NCI-H2029 treated with DMSO at 0.1 percent for 48 hours (cell line): ENCODE results near the gene CYB5R4.
A peak's percentile ranks its signal among the peaks of the same experiment; 100 is the strongest.

Experiments
- DNase-seq: peaks from one replicate; lab custom pipeline; 2025; lab: John Stamatoyannopoulos, UW

Gene CYB5R4, protein sequence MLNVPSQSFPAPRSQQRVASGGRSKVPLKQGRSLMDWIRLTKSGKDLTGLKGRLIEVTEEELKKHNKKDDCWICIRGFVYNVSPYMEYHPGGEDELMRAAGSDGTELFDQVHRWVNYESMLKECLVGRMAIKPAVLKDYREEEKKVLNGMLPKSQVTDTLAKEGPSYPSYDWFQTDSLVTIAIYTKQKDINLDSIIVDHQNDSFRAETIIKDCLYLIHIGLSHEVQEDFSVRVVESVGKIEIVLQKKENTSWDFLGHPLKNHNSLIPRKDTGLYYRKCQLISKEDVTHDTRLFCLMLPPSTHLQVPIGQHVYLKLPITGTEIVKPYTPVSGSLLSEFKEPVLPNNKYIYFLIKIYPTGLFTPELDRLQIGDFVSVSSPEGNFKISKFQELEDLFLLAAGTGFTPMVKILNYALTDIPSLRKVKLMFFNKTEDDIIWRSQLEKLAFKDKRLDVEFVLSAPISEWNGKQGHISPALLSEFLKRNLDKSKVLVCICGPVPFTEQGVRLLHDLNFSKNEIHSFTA

DNA sequence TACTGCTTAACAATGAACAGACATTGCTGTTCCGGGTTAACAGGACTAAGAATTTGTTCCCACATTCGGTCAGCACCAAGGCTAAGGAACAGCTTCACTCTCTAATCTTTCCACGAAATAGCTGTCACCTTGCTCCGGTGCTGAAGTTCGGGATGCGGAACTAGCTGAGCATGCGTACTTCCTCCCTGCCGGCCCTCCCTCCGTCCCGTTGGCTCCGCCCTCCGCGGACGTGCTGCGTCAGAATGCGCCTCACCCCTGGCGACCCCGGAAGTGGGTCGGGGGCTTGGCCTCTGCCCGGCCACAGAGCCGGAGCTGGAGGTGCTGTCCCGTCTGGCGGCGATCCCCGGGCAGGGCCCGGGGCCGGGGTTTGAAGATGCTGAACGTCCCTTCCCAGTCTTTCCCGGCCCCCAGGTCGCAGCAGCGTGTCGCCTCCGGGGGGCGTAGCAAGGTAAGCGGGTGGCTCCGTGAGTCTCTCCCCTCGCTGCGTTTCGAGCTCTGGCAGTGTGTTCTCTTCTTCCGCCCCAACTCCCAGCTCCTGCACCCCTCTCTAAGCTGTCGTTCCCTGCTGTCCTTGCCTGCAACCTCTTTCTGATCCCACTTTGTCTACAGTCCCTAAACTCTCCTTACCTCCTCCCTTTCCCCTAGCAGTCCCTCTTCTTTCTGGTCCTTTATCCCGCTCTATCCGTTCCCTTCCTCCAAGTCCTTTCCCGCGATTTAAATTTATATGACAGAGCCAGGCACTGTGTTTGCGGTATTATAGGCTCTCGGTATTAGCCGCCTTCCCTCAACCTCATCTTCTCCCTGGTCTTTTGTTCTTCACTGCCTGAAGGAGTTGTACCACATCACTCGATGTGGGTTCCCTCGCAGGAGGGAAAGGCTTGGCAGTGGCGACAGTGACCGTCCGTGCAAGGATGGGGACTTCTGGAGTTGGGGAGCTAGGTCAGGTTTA, at the start of gene CYB5R4:
Gene CYB5R4 (plus strand): TSS at position 280 of the 949 bp plus-strand sequence. CDS start 94 bp downstream, at position 374.
- DNase-seq, result peak; percentile 71

DNA sequence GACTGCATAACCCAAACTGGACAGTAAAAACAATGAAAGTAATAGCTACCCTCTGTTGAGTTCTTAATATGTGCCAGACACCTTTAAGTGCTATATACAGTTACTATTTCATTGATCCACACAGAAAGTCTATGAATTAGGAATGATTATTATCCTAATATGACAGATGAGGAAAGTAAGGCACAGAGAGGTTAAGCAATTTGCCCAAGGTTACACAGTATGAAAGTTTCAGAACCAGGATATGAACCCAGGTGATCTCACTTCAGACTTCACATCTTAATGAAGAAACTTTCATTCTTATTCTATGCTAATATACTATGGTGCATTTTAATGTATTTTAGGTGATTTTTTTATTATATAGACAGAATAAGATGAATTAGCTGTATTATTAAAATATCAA, 46.9 kb upstream of the CYB5R4 start:
- no peak for DNase-seq

DNA sequence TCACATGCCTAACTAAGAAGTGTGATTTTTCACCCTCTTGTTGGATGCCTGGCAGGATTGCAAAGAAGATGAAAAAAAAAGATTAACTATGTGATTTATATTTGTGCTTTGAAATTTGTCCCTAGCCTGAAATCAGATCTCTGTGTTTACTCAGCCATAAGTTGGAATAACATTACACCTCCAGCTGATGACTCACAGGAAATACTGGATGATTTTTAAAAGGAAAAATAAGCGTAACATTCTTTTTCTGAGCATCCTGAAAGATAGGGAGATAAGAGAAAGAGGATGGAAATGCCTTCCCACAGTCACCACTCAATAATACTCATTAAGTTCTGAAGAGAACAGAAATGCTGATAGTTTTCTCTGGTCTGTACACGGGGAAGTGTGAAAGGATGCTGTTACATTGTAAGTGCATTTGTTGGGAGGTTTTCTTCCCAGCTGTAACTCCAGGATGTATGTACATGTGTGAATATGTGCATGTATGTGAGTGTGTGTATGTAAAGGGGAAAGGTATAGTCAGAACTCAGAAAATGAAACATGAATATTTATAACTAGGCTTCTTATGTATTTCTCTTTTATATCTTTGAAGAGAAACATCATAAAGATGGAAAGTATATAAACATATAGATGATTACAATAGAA, 43.7 kb upstream of the CYB5R4 start:
- no peak for DNase-seq

DNA sequence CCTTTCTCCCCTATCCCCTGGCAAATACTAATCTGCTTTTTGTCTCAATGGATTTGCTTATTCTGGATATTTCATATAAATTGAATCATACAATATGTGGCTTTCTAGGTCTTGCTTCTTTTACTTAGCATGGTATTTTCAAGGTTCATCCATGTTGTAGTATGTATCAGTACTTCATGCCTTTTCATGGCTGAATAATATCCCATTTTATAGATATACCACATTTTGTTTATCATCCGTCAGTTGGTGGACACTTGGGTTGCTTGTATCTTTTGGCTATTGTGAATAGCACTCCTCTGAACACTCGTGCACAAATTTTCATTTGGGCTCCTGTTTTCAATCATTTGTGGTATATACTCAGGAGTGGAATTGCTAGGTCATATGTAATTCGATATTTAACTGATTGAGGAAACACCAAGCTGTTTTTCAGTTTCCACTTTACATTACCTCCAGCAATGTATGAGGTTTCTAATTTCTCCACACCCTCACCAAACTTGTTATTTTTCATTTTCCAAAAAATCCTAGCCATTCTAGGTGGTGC, 36.8 kb upstream of the CYB5R4 start:
- DNase-seq, result no peak

DNA sequence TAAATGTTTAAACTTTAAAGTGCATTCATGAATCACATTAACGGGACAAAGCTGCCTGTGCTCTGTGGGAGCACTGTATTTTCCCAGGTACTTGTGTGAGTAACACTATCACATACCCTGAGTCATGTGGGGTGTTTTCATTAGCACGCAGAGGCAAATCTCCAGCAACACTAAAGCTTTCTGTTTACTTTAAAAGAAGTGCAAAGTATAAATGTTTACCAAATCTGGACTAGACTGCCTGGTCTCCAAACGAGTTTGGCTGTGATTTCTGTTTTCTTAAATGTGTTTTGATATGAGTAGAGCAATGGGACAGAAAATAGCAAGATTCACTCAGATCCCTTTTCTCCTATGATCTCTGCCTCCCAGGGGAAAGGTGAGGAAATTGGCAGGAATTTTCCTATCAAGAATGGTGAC, 35.1 kb upstream of the CYB5R4 start:
- no peak for DNase-seq

DNA sequence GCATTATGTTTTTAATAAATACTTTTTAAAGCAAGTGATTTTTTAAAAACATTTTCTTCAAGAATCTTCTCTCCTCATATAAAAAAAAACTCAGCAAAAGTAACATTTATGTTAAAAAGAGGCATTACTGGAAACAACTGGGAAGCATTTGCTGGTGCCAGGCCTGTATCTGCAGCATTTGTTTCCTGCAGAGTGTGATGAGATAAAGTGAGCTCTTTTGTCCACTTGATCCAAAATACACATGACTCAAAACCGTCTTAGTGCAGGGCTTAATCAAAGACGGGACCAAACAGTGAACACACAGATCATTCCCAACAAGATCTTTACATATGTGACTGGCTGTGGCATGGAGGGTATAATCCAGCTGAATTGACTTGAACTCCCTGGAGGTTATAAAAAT, 34.7 kb upstream of the CYB5R4 start:
- DNase-seq, result no peak

DNA sequence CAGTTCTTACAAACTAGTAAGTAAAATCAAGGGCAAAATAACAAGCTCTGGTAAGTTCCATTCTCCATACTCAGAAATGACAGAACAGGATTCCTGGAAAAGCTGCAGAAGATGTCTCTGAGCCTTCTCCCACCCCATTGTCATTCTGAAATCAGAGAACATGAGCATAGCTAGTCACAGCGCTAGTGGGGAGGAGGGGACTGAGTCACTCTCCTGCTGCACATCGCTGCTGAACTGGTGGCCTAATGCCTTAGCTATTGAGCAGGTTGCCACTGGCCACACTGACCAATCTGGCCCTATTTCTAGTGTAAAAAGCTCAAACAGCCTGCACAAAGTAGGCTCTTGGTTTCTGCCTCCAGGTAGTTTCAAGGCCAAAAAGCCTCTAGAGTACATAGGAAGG, 32.4 kb upstream of the CYB5R4 start:
- DNase-seq, result no peak

DNA sequence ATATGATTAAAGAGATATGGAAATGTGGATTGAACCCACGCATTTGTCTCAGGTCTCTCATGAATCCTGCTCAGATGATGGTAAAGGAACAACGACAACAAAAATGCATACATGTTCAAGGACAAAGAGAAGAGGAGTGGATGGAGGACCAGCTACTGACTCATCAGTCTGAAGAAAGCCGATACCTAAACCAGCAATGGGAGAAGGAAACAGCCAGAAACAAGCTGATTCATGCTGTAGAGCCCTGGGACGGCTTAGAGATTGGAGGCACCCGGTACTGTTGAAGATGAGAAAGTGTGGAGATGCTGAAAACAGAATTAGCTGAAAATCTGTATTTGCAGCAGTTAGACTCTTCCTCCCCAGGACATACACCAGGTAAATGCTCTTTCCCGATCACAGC, 20.8 kb upstream of the CYB5R4 start:
- no peak for DNase-seq

DNA sequence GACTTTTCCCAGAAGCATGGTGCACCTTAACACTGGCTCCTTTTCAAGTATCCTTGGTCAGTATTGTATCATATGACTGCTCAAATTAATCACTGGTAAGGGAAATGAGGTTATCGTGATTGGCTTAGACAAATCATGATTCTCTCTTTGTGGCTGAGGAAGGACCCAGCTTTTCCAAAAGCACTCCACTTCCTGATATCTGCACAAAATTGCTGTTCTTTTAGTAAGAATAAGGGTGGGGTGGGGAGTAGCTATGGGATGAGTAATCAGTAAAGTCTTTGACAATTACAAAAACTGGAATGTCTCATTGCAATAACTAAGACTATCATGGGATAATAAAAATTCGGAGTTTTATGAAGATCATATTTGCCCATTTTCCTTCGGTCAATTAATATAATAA, 15.3 kb upstream of the CYB5R4 start:
- no peak for DNase-seq

DNA sequence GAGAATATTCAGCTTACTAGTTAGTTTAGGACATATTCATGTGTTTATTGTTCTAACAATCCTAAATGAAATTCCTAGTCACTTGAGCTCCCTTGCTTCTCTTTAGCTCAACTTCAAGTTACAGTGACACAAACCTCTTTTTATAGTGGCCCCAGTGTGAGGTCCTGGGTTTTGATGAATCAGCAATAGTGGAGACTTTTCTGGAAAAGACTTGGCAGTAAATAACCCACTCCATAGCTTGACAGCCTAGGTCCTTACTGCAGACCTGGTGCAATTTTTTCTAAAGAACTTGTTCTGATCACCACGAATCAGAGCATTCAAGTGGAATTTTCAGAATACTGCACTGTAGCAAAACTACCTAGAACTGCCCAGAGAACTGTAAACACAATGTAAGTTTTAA, 13.2 kb upstream of the CYB5R4 start:
- no peak for DNase-seq

DNA sequence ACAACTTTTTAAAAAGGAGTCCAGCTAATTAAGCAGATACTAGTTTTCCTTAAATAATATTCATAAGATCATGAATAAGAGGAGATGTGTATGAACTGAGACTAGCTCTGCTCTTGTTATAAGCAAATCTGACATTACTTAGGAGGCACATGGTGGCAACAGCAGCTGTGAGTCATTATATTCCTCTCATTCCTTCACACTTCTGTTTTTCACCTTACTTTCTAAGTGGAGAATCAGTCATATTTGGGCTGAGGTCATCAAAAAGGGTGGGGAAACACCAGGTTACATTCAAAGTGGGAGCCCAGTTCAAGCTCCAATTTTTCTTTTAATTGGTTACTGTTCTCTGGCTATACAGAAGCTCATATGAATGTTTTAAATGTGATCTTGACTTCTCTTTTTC, 12.3 kb upstream of the CYB5R4 start:
- DNase-seq, result no peak

DNA sequence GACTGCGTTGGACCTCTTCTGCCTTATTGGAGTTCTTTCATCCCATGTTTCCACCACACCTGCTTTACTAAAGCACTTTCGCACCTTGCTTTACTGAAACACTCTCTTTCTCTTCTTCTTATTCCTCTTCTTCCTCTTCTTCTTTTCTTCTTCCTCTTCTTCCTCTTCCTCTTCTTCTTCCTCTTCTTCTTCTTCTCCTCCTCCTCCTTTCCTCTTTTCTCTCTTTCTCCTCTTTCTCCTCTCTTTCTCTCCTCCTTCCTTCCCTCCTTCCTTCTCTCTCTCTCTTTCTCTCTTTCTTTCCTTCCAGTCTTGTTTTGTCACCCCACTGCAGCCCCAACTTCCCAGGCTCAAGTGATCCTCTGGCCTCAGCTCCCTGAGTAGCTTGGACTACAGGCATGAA, 10.4 kb upstream of the CYB5R4 start:
- no peak for DNase-seq

DNA sequence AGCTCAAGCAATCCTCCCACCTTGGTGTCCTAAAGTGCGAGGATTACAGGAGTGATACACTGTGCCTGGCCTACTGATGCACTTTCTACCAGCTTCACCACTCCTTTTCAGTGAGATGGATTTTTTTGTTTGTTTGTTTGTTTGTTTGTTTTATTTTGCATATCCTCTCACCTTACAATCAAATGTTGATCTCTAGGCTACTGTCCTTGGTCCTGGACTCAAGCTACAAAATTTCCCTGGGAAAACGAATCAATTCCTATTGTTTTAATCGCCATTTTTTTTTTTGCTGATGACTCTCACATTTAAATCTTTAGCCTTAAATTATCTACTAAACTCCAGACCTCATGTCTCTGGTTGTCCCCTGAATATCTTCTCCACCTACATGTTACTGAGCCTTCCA, 9.9 kb upstream of the CYB5R4 start:
- no peak for DNase-seq

DNA sequence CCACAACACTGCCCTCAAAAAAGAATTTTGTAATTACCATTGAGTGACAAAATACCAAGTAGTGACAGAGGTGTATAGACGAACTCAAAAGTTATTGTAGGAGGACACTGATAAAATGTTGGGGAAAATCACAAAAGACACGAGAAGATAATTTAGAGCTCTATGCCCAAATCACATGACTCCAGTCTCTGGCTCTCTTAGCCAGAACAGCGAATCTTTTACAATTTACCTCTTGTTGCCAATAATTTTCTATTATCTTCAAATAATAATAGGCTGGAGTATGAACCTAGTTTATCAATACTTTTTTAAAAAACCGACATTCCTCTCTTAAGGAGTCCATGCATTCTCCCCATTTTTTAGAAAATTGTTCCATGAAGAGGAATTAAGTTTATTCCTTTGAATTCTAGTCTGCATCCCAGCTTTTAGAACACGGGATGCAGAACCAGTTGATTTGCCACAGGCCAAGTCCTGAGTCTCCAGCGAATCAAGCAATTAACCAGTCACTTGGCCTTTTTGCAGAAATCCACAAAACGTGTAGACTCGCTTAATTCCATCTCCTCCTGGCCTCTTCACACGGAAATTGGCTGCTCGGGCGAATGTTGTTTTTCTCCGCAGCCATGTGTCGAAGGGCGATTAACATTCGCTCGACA, 6.8 kb upstream of the CYB5R4 start:
- no peak for DNase-seq

DNA sequence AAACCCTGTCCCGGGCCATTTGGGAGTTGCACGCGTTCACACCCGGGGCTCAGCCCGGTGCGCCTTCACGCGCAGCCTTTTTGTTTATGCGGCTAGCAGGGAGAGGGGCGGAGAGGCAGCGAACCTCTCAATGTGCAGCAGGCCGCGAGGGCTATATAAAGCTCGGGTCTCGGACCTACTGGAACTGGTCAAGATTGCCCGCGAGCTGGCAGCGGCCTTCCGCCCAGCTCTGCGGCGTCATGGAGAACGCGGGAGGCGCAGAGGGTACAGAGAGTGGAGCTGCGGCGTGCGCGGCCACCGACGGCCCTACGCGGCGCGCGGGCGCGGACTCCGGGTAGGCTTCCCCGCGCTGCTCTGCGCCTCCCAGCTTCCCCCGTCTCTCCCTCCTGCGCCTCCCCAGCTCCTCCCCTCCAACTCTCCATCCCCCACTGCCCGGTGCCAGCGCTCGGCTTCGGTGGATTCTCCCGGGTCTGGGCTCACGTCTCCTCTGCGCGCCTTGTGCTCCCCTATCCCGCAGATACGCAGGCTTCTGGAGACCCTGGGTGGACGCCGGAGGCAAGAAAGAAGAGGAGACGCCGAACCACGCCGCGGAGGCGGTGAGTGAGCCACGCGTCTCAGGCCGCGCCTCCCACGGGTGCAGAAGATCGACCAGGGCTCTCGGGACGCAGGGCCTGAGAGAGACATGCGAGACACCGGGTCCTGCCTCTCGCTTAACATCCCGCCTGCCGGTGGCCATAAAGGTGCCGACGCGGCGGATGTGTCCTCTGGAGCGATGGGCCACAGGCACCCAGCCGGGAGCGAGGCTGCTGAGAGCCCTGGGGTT, 6.1 kb upstream of the CYB5R4 start, which contains the start of gene RIPPLY2:
Gene RIPPLY2 (plus strand): TSS at position 183 of the 823 bp plus-strand sequence. CDS start 57 bp downstream, at position 240.
- peak; percentile 28 for DNase-seq

DNA sequence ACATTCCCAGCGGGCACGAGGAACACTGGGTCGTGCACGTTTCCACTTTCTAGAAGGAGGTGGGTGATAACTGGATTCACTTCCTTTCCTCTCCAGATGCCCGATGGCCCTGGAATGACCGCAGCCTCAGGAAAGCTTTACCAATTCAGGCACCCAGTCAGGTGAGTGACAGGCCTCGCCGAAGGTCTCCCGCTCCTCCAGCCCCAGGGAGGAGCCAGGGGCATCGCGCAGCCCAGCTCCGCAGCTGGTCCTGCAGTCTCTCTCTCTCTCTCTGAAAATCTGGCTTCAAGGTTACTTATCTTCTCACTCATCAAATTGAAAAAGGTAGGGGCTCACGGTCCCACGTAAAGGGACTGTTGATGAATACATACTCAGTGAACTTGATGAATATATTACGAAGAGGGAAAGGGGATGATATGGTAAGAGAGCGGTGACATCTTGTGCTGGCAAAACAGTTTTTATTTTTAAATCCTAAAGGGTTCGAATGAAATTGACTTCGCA, 5.4 kb upstream of the CYB5R4 start:
- no peak for DNase-seq

DNA sequence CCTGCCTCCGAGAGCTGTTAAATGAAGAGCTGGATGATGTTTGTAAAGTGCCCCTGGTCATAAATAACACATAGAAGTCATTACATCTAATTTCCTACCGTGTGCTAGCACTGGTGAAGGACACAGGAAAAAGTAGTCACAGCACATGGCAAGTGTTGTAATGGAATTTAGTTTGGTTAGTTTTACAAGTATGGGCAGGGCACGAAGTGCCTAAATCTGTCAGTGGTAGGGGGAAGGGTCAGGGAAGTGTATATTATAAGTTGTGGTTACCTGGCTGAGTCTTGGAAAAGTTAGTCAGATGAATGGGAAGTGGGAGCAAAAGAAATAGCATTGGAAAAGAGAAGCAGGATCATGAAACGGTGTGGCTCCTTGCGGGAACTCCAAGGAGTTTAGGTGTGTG, 4.7 kb upstream of the CYB5R4 start:
- no peak for DNase-seq

DNA sequence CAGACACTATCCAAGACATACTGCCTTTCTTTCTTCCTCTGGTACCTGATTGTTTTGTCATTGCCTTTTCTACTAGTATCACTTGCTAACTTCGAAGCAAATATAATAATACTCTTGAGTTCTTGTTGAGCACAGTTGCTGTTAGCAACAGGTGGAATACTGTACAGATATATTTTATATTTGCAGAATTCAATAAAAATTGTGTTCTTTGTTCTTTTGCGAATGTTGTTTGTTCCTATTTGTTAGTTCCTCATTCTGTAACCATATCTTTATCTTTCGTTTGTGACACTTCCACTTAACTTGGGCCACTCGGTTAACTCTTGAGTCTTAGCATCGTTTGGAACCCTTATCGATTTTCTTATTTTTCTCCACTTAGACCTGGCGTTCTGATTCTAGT, 868 bp downstream of the CYB5R4 start:
- no peak for DNase-seq

DNA sequence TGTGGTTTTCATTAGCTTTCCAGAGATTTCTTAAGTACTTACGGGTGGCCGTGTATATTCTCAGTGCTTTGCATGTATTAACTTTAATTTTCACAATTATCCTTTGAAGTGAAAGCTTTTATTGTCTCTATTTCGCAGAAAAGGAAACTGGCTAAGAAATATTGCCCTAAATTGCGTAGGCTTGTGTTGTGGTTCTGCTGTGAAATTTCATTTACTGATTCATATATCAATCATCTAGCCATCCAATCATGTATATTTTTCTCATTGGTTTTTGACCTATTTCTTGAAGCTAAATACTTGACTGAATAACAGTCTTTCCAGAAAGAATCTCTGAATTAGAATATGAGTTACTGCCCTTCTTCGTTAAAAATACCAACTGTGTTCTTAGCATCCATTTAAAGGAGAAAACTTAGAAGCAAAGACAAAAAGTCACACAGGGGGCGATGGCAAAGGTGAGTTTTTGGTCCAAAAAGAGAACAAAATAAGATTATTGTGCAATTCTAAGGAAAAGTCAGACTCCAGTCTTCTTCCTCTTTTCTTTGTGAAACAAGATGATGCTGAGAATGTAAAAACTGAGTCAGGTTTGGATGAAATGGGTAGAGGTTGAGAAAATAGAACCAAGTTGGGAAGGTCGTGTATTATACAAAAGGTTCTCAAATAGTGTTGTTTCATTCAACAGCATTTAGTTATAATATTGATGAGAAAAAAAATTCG, 1.4 kb downstream of the CYB5R4 start:
- no peak for DNase-seq
